Effector CD8-positive, alpha-beta T cell (primary cell): ENCODE data around the gene USF2.

ENCODE experiments used
- DNase-seq: peaks from one replicate; lab custom pipeline; 2025; lab: John Stamatoyannopoulos, UW

USF2 gene

DNA sequence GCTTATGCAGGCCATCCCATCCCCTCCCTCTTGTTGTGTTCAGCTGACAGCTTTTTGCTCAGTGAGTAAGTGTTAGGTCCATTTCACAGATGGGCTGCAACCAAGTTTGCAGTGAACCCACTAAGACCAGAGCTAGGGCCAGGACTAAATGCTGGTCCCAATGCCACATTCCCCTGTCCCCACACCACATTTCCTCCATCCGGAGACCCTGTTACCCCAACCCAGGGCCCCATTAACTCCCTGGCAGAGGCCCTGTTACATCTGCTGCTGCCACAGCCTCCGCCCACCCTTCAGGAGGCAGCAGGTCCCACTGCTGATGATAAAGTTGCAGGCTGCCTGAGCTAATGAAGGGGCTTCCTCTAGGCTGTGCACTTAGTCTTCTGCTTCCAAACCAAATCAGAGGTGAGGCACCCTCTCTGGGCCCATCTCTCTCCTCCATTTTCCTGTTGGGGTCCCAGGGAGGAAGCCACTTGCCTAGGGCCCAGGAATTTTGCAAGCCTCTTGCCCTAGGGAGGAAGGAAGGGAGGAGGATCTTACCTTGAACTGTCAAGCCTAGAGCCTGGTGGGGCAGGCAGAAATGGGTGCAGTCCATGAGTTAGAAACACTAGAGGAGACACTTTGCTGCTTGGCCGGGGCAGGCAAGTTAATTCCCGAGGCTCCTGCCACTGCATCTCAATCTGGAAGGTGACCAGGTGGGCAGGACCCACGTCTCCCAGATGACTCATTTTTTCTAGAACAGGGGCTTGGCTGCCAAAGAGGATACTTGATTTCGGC, 3.4 kb upstream of the USF2 start:
- no peak for DNase-seq

DNA sequence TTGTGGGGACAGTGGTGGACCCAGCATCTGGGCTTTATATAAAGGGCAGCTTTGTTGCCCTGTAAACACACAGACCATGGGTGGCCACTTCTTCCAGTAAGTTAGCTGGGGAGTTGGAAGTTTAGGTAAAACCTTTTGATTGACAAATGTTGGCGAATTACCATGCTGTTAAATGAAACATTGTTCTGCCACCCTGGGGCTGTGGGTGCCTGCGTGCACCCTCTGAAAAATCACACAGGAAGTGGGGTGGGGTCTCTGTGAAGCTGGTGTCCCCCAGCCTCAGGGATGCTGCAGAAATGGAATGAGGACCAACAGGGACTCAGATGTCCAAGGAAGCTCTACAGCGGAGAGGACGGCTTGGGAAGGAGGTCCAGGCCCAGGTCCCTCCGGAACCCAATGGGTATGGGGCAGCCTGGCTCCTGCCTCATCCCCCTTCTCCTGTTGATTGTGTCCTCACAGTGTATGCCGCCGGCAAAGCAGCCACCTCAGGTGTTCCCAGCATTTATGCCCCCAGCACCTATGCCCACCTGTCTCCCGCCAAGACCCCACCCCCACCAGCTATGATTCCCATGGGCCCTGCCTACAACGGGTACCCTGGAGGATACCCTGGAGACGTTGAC, 2.8 kb upstream of the USF2 start:
- no peak for DNase-seq

GRCh38 chr19:35266520-35267352, 2.0 kb upstream of the USF2 start:
- DNase-seq: no peak

DNA sequence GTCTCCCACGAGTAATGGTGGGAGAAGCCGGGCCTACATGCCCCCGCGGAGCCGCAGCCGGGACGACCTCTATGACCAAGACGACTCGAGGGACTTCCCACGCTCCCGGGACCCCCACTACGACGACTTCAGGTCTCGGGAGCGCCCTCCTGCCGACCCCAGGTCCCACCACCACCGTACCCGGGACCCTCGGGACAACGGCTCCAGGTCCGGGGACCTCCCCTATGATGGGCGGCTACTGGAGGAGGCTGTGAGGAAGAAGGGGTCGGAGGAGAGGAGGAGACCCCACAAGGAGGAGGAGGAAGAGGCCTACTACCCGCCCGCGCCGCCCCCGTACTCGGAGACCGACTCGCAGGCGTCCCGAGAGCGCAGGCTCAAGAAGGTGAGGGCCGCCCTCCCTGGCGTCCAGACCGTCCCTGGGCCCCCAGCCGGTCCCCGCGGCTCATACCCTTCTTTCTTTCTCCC, 1.4 kb upstream of the USF2 start:
- peak; percentile 32 for DNase-seq

DNA sequence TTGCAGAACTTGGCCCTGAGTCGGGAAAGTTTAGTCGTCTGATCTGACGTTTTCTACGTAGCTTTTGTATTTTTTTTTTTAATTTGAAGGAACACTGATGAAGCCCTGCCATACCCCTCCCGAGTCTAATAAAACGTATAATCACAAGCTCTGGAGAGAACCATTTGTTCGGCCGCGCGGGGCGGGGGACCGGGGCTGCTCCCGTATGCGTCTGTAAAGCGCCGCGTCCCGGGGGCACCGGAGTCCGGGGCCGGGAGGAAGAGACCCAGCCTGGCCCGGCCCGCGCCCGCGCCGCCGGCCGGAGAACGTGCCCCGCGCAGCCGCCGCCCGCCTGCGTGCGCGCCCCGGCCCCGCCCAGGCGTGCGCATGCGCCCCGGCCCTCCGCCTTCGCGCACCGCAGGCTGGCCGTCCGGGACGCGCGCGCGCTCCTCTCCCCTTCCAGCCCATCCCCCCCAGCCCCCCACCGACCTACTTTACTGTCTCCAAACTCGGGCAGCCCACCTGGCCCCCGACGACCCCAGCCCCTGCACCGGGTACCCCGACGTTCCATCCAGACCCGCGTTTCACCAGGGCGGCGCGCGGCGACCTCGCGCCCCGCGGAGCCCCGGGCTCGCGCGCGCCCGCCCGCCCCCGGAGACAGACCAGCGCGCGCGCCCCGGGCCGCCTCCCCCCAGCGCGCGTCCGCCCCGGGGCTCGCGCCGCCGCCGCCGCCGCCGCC, 785 bp upstream of the USF2 start:
- DNase-seq: peak; percentile 61

DNA sequence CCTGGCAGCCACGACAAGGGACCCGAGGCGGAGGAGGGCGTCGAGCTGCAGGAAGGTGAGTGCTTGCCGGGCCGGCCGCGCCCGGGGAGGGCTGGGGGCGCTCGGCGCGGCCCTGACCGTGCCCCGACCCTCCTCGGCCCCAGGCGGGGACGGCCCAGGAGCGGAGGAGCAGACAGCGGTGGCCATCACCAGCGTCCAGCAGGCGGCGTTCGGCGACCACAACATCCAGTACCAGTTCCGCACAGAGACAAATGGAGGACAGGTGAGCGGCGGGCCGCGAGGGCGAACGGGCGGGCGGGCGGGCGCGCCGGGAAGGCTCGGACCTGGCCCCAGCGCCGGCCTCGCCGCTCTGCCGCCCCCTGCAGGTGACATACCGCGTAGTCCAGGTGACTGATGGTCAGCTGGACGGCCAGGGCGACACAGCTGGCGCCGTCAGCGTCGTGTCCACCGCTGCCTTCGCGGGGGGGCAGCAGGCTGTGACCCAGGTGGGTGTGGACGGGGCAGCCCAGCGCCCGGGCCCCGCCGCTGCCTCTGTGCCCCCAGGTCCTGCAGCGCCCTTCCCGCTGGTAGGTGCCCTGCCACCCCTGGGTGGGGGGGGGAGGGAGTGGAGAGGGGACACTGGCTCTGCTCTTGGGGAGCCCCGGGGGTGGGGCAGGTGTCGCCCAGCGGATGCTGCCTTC, 816 bp downstream of the USF2 start:
- DNase-seq: peak; percentile 46

- no peak for DNase-seq
Measured at GRCh38 chr19:35270381-35270811, 1.6 kb downstream of the USF2 start.

DNA sequence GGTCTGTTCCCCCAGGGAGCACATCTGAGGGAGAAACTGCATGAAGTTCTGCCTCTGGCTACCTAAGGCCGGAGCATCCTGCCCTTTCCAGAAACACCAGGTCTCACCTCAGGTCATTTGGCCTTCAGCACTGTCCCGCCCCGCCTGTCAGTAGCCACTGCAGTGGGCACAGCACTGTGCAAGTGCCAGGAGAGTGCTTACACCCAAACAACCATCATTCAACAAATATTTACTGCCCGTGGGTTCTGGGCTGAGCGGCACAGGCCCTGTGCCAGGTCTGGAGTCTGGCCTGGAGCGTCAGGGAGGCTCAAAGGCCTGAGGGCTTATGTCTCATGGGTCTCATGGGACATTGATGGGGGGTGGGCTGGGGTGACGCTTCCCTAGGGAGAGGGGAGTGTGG, 2.8 kb downstream of the USF2 start:
- DNase-seq: no peak

DNA sequence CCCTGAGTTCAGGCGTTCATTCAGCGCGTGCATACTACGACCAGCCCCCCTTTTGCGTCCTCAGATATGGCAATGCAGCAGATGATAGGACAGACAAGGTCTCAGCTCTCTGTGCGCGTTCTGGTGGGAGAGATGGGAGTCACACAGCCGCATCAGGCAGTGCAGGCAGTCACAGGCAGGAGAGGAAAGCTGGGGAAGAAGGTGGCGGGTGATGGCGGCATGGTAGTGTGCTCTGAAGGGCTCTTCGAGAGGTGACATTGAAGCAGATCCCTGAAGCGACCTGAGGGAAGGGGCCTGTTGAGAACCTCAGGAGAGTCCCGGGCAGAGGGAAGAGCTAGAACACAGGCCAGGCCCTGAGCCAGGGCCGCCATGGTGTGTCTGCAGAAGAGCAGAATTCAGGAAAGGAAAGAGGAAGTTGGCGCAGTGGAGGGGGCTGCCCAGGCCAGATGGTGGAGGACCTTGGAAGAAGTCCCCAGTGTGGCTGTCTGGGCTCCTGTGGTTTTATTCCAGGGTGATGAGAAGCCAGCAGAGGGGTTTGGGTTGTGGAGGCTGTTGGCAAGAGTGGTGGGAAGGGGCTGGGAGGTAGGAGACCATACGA, 3.5 kb downstream of the USF2 start:
- no peak for DNase-seq

DNA sequence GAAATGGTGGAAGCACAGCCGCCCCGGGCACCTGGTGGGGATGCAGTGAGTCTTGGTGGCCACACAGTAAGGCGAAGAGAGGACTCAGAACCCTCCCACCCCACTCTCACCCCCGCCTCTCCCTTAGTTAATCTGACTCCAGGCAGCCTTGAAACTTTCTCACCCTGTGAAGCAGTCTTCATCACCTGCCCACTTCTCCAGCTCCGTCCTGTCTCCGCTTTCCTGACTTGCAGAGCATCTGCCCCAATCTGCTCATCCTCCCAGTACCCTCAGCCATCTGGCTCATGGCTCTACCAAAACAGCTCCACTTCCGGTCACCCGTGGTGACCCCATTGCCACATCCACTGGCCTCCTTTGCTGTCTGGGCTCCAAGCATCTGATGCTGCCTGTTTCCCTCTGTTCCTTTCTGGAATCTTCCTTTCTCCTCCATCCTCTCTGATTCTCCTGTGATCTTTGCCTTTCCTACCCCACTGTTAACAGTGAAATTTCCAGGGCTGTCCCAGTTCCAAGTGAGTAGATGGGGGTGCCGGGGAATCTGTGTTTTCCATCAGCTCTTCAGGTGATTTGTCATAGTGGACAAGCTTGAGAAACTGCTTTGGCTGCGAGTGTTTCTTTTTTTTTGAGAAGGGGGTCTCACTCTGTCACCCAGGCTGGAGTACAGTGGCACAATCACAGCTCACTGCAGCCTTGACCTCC, 4.3 kb downstream of the USF2 start:
- DNase-seq: no peak

- no peak for DNase-seq
Measured at GRCh38 chr19:35273686-35274259, 5.0 kb downstream of the USF2 start.

DNA sequence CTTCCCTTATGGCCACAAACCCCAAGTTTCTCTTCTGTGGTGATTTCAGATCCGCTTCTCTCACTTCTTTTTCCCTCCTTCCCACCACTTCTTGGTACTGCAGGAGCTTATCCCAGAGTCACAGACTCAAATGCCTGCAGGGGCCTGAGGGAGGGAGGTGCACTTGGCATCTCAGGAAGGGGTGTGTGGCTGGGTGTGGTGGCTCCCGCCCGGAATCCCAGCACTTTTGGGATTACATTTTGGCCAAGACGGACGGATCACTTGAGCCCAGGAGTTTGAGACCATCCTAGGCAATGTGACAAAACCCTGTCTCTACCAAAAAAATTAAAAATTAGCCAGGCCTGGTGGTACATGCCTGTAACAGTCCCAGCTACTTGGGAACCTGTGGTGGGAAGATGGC, 5.6 kb downstream of the USF2 start:
- DNase-seq: no peak

DNA sequence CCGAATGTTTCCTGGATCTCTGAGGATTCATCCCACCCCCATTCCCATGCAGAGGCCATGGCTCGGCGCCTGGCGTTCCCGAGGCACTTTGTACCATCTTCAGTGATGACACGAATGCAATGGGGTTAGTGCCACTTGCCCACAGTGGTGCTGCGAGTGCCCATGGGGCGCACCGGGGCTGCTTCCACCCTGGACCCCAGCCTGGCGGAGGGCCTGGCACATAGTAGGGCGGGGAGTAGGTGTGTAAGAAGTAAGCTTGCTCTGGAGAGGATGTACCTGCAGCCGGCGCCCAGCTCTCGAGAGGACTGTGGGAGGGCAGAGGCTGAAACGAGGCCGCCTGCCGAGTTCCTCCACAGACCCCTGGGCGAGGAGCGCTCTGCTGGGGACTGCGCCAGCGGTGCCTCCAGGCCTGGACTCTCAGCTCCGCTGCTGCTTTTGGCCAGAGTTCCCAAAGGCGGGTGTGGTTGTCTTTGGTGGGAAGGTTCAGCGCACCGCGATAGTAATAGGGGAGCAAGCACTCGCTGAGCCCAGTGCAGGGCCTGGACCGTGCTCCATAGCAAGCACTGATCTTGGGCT, 8.0 kb downstream of the USF2 start:
- no peak for DNase-seq

- DNase-seq: no peak
Measured at GRCh38 chr19:35278578-35279284, 10.0 kb downstream of the USF2 start.

DNA sequence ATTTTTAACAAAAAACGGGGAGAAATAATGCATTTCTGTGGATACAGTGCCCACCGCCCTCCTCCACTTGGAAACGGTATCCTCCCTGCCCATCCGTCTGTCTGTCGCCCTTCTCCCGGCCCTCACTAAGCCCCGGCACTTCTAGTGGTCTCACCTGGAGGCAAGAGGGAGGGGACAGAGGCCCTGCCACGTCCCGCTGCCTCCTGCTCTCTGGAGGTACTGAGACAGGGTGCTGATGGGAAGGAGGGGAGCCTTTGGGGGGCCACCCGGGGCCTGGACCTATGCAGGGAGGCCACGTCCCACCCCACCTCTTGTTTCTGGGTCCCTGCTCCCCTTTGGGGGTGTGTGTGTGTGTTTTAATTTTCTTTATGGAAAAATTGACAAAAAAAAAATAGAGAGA, 10.6 kb downstream of the USF2 start:
- no peak for DNase-seq

- DNase-seq: no peak
Measured at GRCh38 chr19:35279985-35280821, 11.4 kb downstream of the USF2 start.

- DNase-seq: no peak
Measured at GRCh38 chr19:35281303-35281702, 12.5 kb downstream of the USF2 start.
